HG03342 (cell line): ENCODE results near the gene PNPLA2.

Experiments used
- ATAC-seq: cut with Tn5 transposase; IDR thresholded peaks from one replicate; pipeline ENCODE4 v1.9.1; 2021; ENCODE audit warnings: mild to moderate bottlenecking, moderate library complexity; ENCODE audit not compliant: unreplicated experiment

The PNPLA2 gene

DNA sequence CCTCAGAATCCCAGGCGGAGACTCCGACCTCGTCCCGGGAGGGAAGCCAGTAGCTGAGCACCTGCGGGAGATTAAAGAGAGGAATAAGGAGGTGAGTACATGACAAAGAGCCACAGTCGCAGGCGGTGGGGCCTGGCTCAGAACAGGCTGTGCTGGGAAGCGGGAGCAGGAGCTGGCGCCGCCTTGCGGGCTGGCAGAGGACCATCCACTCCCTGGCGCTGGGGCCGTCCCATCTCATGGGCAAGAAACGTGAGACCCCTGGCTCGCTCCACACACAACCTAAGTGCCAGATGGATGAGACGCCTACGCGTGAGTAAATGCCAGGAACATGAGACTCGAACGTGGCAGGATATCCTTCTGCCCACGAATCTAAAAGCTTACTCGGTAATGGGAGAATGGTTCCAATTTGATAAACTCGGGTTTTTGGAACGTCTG is 35.1 kb upstream of the PNPLA2 start:
- no peak for ATAC-seq

DNA sequence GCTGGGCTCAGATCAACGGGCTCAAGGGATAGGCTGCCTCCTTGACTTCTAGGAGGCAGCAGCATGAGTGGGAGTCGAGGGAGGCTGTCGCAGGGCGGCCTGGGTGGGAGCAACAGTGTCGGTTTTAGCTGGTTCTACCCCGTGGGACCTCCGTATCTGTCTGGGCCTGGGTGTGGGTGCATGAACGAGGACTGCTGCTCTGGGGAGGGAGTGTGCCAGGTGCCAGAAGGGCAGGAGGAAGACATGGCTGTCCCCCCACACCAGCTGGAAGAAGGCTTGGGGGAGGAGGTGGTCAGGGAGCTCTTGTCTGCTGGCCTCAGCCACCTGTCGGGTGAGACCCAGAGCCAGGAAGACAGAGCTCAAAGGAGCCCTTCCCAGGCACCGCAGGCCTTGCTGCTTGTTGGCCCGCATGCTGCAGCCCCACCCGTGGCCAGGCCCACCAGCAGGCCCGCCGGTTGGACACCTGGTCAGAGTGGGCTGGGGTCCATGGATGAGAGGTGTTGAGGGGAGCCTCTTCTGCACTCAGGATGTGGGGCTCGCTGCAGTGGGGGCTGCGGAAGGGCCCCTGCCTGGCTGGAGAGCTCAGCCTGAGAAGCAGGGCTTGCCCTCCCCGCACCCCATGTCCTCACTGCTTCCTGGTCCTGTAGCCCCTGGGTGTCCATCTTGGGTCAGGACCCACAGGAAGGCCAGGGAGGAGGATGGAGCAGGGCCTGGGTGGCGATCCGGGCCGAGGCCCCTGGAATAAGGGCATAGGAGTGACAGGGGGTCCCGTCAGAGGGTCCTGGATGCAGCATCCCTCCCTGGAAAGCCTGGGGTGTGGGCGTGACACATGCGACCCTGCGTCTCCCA is 32.3 kb upstream of the PNPLA2 start:
- ATAC-seq: no peak

DNA sequence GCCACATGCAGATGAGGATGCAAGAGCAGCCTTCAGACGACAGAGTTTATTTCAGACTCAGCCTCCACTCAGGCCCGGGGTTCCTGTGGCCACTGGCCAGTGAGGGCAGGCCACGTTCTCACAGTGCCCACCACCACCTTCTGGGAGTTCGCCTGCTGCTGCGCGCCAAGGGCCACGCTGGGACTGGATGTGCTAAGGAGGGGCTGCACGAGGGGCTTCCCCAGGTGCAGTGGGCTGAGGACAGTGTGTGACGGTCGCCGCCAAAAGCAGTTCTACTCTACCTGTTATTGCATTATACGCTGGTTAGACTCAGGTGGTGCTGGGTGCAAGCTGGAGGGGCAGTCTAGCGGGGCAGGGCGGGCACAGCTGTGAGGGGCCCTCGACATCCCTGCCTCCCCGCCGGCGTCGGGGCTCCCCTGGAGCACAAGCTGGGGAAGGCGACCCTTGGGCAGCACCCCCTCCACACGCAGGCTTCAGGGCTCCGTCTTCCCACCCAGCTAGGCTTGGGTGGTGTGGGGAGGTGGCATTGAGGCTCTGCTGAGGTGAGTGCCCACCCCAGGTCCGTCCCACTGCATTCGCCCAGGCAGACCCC is 31.5 kb upstream of the PNPLA2 start:
- ATAC-seq: no peak

DNA sequence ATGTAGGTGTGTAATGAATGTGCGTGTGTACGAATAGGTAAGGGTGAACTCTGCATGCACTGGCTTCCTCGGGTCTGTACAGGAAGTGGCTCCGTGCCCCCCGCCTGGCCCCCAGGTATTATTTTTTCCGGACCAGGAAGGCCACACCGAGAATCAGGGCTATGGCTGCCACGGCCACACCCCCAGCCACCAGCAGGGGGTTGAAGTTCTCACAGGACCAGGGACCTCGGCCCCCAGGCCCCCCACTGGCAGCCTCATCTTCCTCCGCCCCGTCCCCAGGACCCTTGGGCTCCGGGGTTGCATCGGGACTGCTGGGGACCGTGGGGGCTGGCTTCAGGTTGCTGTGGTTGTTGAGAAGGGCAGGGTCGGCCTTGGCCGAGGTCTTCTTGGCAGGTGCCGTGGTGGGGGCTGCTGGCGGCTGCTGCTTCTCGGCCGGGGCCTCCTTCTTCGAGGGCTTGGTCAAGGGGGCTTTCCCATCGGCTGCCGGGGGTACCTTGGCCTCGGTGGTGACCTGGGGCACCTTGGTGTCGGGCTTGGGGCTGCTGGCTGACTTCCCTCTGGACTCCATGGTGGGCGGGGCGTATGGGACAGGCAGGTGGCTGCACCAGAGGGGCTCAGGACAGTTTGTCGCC is 30.6 kb upstream of the PNPLA2 start:
- ATAC-seq: no peak

DNA sequence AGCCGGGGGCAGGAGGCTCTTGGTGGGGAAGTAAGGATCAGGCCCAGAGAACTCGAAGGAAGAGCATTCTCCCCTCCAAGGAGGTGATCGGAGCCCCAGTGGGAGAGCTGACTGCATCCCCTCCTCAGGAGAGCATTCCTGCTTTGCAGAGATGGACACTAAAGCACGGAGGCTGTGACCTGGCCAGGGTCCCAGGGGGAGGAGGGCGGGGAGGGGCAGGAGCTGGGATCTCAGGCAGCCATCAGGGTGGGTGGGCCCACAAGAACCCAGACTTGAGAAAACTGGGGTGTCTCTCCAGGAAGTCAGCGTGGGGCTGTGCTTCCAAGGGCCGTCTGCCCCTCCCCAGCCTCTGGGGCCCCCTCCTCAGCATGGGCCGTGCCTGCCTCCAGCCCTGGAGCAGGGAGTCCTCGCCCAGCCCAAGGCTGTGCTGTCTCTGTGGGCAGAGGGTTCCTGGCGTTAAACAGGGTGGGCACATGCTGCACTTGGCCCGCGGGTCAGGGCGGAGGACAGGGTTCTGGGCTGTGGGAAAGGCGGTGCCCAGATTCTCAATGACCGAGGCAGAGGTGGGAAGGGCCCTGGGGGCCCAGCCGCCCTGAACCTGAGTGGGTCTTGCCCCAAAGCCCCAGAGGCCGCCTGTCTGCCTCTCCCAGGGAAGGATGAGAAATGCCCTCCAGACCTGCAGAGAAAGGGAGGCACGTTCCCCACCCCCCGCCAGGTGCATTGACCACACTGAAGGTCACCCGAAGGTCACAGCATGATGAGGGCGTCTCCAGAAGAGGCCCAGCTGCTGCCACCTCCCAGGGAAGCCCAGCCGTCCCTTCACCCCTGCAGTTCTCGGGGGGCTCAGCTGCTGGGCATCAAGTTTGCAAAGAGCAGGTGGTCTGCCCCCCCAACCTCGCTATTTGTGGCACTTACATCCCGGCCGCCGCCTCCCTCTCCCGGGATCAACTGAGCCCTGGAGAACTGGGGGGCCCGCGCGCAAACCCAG is 29.5 kb upstream of the PNPLA2 start:
- no peak for ATAC-seq

DNA sequence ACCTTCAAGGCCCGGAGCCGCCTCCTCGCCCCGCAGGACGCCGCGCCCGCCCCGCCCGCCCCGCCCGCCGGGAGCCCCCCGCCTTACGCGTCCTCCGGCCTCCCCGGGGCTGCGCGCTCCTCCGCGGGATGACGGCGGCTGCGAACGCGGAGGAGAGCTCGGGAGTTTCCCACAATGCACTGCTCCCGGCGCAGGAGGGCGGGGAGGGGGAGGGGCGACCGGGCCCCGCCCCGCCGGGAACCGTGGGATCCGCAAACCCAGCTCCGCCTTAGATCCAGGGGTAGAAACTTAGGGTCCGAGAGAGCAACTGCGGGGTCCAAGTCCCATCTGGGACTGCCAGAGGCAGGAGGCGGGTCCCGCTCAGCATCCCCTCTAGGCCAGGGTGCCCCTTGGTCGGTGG is 28.8 kb upstream of the PNPLA2 start, which contains the start of gene CEND1:
TSS of gene CEND1 (minus strand) at position 148 of the 400 bp plus-strand sequence. CDS start 1,514 bp downstream, outside the sequence.
- ATAC-seq: no peak

DNA sequence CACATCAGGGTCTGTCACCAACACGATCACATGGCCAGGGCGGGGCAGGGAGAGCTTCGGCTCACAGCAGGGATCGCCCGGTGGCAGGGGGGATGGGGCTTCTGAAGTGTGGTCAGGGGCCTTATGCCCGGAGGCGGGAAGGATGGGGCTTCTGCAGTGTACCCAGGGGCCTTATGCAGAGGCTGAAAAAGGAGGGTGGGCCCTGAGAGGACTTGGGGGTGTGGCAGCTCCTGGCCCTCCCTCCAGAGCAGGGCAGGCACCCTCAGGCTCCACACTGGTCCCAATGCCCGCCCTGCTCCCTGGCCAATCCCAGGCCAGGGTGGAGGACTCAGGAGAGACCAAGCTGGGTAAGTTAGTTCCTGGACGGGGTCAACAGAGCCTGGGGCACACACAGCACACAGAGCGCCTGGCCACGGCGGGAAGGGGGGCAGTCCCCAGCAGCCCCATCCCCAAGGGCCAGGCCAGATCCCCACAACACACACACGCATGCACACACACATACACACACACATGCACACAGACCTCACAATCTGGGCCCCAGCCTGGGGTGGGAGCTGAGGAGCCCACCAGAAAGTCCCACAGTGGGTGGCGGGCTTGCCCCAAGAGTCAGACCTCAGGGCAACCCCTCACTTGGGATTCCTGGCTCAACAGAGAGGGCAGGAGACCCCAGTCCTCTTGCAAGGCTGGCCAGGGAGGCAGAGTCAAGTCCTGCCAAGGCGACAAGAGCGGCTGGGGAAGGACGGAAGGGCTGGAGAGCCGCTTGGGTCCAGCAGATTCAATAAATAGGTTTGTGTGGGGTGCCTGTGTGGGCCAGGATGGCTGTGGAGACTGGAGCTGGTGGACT is 27.8 kb upstream of the PNPLA2 start:
- ATAC-seq: no peak

DNA sequence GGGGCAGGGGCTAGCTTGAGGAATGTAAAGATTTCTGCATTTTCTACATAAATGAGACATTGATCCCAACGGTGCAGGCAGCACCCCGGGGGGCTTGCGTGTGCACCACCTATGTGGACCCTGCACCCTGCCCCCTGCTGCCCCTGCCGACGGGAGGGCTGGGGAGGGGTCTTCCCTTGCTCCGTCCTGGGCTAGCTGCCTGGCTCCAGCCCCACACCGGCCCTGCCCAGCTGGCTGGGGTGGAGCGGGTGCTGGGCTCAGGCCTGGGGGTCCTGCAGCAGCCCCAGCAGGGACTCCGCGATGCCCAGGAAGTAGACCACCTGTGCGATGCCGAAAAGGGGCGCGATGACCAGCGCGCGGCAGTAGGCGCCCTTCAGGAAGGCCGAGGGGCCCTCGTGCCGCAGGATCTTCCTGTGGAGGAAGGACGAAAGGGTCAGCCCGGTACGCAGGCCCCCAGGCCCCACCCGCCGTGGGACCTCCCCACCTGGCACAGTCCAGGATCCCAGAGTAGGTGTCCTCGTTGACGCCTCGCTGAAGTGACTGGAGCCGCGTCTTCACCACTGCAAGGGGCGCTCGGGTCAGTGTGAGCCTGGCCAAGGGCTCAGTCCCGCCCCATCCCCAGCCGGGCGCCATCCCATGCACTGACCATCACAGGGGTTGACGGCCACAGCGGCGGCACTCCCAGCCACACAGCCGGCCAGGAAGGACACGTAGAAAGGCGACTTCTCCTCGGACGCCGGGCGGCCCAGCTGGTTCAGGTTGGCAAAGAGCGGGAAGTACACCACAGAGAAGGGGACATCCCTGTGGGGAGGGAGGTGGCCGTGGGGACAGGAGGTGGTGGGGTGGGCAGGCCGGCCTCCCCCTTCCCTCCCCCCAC is 26.8 kb upstream of the PNPLA2 start:
- ATAC-seq: no peak

DNA sequence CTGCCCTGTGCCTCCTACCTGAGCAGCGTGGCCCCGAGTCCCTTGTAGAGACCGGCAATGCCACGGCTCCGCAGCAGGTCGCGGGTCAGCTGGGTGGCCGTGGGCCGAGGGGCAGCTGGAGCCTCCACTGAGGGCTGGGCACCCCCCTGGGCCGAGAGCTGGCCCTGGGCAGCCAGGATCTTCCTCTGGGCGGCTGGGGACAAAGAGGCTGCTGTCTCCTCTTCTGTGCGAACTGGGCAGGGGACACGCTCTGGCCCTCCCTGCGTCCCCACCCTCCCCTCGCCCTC is 26.2 kb upstream of the PNPLA2 start:
- no peak for ATAC-seq

DNA sequence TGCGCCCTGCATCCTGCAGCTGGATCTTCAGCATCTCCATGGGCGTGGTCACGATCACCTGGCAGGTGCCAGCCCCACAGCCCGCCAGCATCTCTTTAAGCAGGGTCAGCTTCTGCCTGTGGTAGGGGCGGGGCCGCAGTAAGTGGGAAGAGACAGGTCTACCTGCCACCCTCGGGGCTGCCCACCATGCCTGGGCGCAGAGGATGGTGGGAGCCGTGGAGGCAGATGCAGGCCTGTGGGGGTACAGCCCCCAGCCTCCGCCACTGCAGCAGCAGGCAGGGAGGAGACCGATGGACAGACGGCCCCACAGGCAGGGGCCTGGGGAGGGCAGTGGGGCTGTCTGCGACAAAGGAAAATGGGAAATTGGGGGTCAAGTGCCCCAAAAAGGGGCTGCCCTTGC is 25.8 kb upstream of the PNPLA2 start:
- no peak for ATAC-seq

DNA sequence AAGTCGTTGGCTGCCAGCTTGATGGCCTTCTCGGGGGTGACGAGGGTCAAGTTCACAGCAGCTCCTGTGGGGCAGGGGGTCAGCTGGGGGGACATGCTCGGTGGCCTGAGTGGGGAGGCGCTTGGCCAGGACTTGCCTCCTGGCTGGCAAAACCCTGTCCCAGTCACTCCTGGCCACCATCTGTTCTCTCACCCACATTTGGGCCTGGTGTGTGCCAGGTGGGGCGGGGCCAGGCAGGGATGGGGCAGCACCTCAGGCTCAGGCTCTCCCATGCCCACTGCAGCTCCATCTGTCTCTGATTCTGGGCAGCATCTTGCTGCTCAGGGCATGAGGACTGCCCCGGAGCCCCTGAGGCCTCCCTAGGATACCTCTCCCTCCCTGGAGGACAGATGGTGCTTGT is 25.2 kb upstream of the PNPLA2 start:
- ATAC-seq: no peak

DNA sequence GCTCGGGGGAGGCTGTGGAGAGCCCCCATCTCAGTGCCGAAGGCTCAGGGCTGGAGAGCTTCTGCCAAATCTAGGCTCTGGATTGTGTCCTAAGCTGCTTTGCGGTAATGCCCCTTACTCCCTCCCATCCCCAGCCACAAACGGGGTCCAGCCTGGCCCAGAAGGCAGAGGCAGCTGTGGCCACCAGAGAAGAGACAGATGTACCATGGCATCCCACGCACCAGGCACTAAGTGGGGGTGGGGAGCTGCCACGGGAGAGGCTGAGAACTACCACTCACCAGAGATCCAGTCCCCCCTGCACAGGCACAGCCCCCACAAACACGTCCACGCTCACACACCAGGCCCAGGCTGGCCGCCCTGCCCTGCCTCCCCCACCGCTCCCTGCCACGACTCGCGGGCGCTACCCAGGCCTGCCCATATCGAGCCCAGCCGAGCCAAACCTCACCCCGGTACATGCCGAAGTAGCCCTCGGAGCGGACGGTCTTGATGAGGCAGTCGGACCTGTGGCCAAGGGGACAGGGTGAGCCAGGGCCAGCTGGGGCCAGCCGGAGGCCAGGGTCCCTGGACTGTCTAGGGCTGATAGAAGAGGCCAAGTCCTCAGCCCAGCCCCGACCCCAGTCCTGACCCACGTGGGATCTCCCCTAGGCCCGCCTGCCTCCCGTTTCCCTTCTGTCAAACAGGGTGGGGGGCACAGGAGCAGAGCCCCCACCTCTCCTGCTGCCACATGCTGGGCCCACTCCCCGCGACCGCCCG is 24.5 kb upstream of the PNPLA2 start:
- no peak for ATAC-seq

DNA sequence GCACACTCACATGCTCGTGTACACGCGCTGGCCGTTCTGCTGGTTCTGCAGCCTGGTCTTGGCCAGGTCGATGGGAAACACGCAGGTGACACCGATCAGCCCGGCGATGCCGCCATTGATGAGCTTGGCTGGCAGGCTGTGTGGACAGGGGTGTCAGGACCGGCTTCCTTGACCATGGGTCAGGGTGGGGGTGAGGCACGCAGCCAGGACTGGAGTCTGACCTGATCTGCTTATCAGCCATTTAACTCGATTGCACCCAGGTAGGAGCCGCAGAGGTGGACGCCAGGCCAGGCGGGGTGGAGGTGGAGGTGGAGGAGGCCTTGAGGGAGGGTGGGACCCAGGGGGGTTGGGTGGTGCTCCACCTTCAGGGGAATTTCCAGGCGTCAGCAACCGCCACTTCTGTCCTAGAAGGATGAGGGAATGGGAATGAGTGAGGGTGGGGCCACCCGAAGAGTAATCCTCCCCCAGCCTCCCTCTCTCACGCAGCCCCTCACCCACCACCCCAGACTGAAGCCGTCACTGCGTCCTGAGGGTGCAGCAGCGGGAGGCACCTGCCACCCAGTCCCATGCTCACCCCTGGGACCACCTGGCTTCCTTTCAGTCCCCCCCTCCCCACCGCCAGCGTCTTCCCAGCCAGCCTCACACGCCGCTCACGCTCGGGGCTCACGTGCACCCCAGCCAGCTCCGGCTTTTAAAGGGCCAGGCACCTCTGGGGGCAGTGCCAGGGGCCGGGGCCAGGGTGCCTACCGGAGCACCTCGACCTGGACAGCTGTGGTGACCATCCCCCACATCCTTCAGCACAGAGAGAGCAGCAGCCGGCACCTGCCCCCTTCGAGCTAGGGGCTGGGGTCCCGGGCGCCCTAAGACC is 23.7 kb upstream of the PNPLA2 start:
- ATAC-seq: no peak

DNA sequence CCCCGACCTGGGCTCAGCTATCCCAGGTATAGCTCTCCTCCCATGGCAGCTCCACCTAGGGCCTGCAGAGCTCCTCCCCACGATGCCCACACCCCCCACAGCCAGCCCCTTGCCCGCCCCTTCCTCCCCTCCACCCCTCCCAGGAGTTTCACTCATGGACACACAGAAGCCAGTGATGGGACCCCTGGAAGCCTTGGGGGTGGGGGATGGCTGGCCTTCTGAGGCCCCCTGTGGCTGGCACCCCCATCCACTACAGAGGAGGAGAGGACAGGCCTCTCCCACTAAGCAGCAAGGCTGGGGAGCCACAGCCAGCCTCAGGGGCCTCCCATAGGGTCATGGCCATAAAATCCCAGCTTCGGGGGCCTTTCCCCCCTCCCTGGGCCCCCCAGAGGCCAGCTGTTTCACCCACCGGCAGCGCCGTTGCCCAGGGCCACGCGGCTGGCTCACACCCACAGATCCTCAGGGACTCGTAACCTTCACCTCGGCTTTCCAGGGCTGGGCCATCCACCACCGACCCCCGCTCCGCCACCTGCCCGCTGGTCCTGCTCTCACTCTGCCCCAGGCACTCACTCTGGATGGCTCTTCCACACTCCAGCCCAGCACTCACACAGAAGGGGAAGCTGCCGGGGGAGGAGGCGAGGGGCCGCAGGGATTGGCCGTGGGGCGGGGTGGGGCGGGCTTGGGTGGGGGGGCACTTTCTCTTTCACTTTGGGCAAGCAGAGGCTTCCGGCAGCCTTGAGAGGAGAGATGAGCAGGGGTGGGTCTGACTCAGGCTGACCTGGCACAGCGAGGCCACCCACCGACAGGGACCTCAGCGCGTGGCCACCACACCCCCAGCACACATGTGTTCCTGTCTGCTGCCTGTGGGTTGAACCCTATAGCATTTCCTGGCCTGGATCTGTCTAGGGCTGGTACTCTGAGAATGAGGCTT is 22.8 kb upstream of the PNPLA2 start:
- peak; percentile 16 for ATAC-seq

DNA sequence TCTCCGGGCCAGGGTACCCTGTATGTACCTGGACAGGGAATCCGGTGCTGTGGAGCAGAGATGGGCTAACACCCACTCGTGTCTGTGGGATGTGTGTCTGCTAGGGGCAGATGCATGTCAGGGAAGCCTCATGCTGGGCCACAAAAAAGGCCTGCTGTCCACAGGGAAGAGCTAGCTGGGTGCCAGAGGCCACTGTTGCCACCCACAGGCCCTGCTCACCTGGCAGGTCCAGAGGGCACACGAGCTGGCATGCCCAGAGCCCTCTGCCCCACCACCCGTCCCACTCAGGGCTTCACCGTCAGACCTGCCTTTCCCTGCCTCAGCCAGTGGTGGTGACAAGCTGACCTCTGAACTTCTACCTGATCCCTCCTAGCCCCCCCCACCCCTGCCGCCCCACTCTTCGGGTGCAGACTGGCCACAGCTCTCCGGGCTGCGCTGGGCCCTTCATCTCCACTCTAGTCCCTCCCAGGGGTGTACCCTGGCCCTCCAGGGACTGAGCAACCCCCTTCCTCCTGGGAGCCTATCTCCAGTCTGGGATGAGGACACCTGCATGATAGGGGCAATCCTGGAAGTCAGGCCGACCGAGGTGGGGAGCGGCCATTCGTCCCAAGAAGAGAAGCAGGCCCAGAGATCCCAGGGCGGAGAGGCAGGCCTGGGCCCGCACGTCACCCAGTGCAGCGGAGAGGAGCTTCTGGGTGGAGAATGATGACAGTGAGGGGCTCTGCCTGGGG is 22.0 kb upstream of the PNPLA2 start:
- no peak for ATAC-seq
